PC-3 (cell line): ENCODE data around the gene COG5. TPM values are rescaled to one million over a fixed set of nuclear protein-coding genes. Genes with fewer than 3 reads are reported as not detected.

Experiments used
- ATAC-seq: fragments of 200-7000 bp; cut with Tn5 transposase; 2 replicates; pipeline ENCODE4 v1.9.1; 2020; ENCODE audit warnings: mild to moderate bottlenecking, moderate library complexity
- BruUV-seq: library from RNA; stranded (reverse); fragments of 400-500 nt; replicated peaks from 2 replicates; lab custom pipeline; 2021; lab: Mats Ljungman, UMichigan
- CTCF ChIA-PET: fragments of 300-600 bp; sonication (Branson Sonifier 250); formaldehyde crosslinking; loops from one replicate; lab custom pipeline; 2022; ENCODE audit warnings: antibody characterized with exemption; lab: Charles Lee
- POLR2A ChIA-PET: fragments of 300-600 bp; sonication (Branson Sonifier 250); formaldehyde crosslinking; loops from one replicate; lab custom pipeline; 2022; ENCODE audit warnings: antibody characterized with exemption; ENCODE audit not compliant: unreplicated experiment; lab: Charles Lee
- DNase-seq: peaks from one replicate; pipeline ENCODE4 v3.0.0-alpha.2; 2015
- H2AFZ ChIP-seq: fragments of 300-600 bp; sonication (generic); 2 replicates; pipeline ENCODE4 v1.6.0; 2016; ENCODE audit warnings: antibody characterized with exemption, low read length
- H3F3A ChIP-seq: fragments of 300-600 bp; sonication (generic); one replicate; pipeline ENCODE4 v1.6.0; 2017; ENCODE audit warnings: antibody characterized with exemption, low read length, control low read depth, mild to moderate bottlenecking; ENCODE audit not compliant: unreplicated experiment
- H3K27ac ChIP-seq: fragments of 300-600 bp; sonication (generic); 2 replicates; pipeline ENCODE4 v1.5.1; 2016; ENCODE audit warnings: mild to moderate bottlenecking, low read length
- H3K27me3 ChIP-seq: fragments of 300-600 bp; sonication (generic); 2 replicates; pipeline ENCODE4 v1.6.1; 2016; ENCODE audit warnings: low read length, mixed read lengths
- H3K36me3 ChIP-seq: fragments of 300-600 bp; sonication (generic); 2 replicates; pipeline ENCODE4 v1.6.1; 2016; ENCODE audit warnings: low read depth, mixed run types, low read length, mixed read lengths
- H3K4me1 ChIP-seq: fragments of 300-600 bp; sonication (generic); 2 replicates; pipeline ENCODE4 v1.5.1; 2016; ENCODE audit warnings: low read length; ENCODE audit not compliant: insufficient read depth
- H3K4me2 ChIP-seq: fragments of 300-600 bp; sonication (generic); 2 replicates; pipeline ENCODE4 v1.6.0; 2016; ENCODE audit warnings: low read length
- H3K4me3 ChIP-seq: fragments of 300-600 bp; sonication (generic); 2 replicates; pipeline ENCODE4 v1.5.1; 2016; ENCODE audit warnings: mild to moderate bottlenecking, low read length, mixed read lengths
- H3K79me2 ChIP-seq: fragments of 300-600 bp; sonication (generic); 2 replicates; pipeline ENCODE4 v1.6.1; 2017; ENCODE audit warnings: low read length, mixed read lengths
- H3K9ac ChIP-seq: fragments of 300-600 bp; sonication (generic); 2 replicates; pipeline ENCODE4 v1.6.0; 2016; ENCODE audit warnings: mild to moderate bottlenecking, low read length
- H3K9me2 ChIP-seq: fragments of 300-600 bp; sonication (generic); replicated peaks from 2 replicates; pipeline ENCODE4 v1.6.1; 2016; ENCODE audit warnings: mixed run types, low read length, mixed read lengths
- H3K9me3 ChIP-seq: fragments of 300-600 bp; sonication (generic); 2 replicates; pipeline ENCODE4 v1.6.1; 2016; ENCODE audit warnings: low read length, mixed read lengths
- H4K20me1 ChIP-seq: fragments of 300-600 bp; sonication (generic); 2 replicates; pipeline ENCODE4 v1.6.1; 2016; ENCODE audit warnings: low read length, mixed read lengths
- CTCF ChIP-seq: fragments of 300-600 bp; sonication (generic); conservative IDR thresholded peaks from 2 replicates; pipeline ENCODE4 v1.5.1; 2017; ENCODE audit warnings: antibody characterized with exemption, low read depth, mild to moderate bottlenecking, low read length
- EZH2 ChIP-seq: fragments of 300-600 bp; sonication (generic); IDR thresholded peaks from one replicate; pipeline ENCODE4 v1.6.1; 2017; ENCODE audit warnings: antibody characterized with exemption, mild to moderate bottlenecking, low read length; ENCODE audit not compliant: unreplicated experiment
- EZH2phosphoT487 ChIP-seq: fragments of 300-600 bp; sonication (generic); IDR thresholded peaks from 2 replicates; pipeline ENCODE4 v1.6.1; 2018; ENCODE audit warnings: mild to moderate bottlenecking, antibody characterized with exemption, low read length, borderline replicate concordance
- intact Hi-C: fragments of 100-400 bp; cut with micrococcal nuclease; formaldehyde crosslinking; loops from 2 replicates; pipeline ENCODE4 v1.9.0; 2023
- total RNA-seq: library from RNA; depleted of rRNA; stranded (reverse); fragments of >200 nt; gene quantifications from 2 replicates; pipeline ENCODE4 v1.2.3, GENCODE V29; 2014

COG5 gene
- total RNA-seq, 1 experiment from 2014 or later: 51.7 TPM

GRCh38 chr7:107236862-107237261 lies 326.9 kb downstream of the COG5 start:
- Histone ChIP-seq H3K4me2 (no peak overlapping the region), H3K4me1 (peaks cover 40% of the 10 kb centered on the region), H4K20me1 (no peaks in the 10 kb centered on the region), H3K4me3 (no peak overlapping the region), H3K9ac (no peak overlapping the region), H3K27ac (no peak overlapping the region), H3K9me2 (no peaks in the 10 kb centered on the region), H3K79me2 (no peaks in the 10 kb centered on the region), H3F3A (no peaks in the 10 kb centered on the region), H3K27me3 (no peaks in the 10 kb centered on the region), H2AFZ (no peak overlapping the region), H3K36me3 (no peaks in the 10 kb centered on the region), H3K9me3 (no peaks in the 10 kb centered on the region)
- intact Hi-C loops: no loop called here
- ChIA-PET POLR2A (interaction anchor here (0.6 kb wide), 1 partner anchor 336 kb away, joined by 4 read pairs; no protein-coding TSS in a partner anchor), CTCF (no interaction called here)
- ATAC-seq (no peak), DNase-seq (no peak)
- BruUV-seq: no TSS peak
- TF ChIP-seq EZH2 (no peak), EZH2phosphoT487 (no peak), CTCF (no peak)

GRCh38 chr7:107234436-107234835 lies 329.3 kb downstream of the COG5 start:
- Histone ChIP-seq H3K4me1 (peaks cover 62% of the 10 kb centered on the region), H3F3A (peaks cover 8% of the 10 kb centered on the region), H3K9me3 (no peaks in the 10 kb centered on the region), H4K20me1 (no peaks in the 10 kb centered on the region), H3K9ac (no peak overlapping the region), H2AFZ (no peak overlapping the region), H3K79me2 (no peaks in the 10 kb centered on the region), H3K9me2 (no peaks in the 10 kb centered on the region), H3K4me2 (peak overlapping the region; percentile 81), H3K4me3 (peak overlapping the region; percentile 33; the same call in 1 of the 2 replicates), H3K36me3 (no peaks in the 10 kb centered on the region), H3K27ac (peak overlapping the region; percentile 70), H3K27me3 (no peaks in the 10 kb centered on the region)
- TF ChIP-seq EZH2phosphoT487 (no peak), CTCF (no peak)
- CTCF ChIA-PET: no interaction called here
- DNase-seq (peak; percentile 48), ATAC-seq (peak; percentile 57)
- TSS peak; percentile 88 for BruUV-seq
- POLR2A ChIA-PET: interaction anchor here (0.6 to 0.7 kb wide), 2 partner anchors 36 to 138 kb away, joined by 3 read pairs; no protein-coding TSS in a partner anchor
- intact Hi-C loops: loop anchor here (2.0 to 5.0 kb wide), 3 partner anchors 26 to 138 kb away; no protein-coding TSS in a partner anchor

- BruUV-seq: no TSS peak
- DNase-seq (peak; percentile 59), ATAC-seq (peak; percentile 69)
- Histone ChIP-seq H4K20me1 (no peaks in the 10 kb centered on the region), H3K27me3 (no peaks in the 10 kb centered on the region), H3K9ac (no peak overlapping the region), H3K4me2 (peak overlapping the region; percentile 81), H3K9me2 (no peaks in the 10 kb centered on the region), H3K4me1 (peaks cover 67% of the 10 kb centered on the region), H3K4me3 (peak overlapping the region; percentile 33; the same call in 1 of the 2 replicates), H3K79me2 (no peaks in the 10 kb centered on the region), H3K9me3 (no peaks in the 10 kb centered on the region), H3K27ac (peak overlapping the region; percentile 70), H3F3A (peaks cover 8% of the 10 kb centered on the region), H3K36me3 (no peaks in the 10 kb centered on the region), H2AFZ (no peak overlapping the region)
- TF ChIP-seq EZH2: no peak
- TF ChIP-seq EZH2phosphoT487: no peak
- TF ChIP-seq CTCF: no peak
- POLR2A ChIA-PET: interaction anchor here (0.6 kb wide), 1 partner anchor 36 kb away, joined by 3 read pairs; no protein-coding TSS in a partner anchor
- intact Hi-C loops: loop anchor here (2.0 to 5.0 kb wide), 3 partner anchors 25 to 139 kb away; no protein-coding TSS in a partner anchor
- CTCF ChIA-PET: no interaction called here
Observed at GRCh38 chr7:107233981-107234380, 329.7 kb downstream of the COG5 start.
